NT2/D1 (cell line): ENCODE data around the gene FBXO2.

Experiments used
- SUZ12 ChIP-seq: IDR thresholded peaks from 2 replicates; pipeline ENCODE4 v1.6.1; 2011; ENCODE audit not compliant: insufficient read length, insufficient read depth; ENCODE audit errors: extremely low read depth
- YY1 ChIP-seq: IDR thresholded peaks from 2 replicates; pipeline ENCODE4 v1.6.1; 2011; ENCODE audit not compliant: insufficient read length, insufficient read depth
- ZNF274 ChIP-seq: IDR thresholded peaks from 2 replicates; pipeline ENCODE4 v1.6.1; 2011; ENCODE audit warnings: mild to moderate bottlenecking, low read depth, low read length

GRCh38 chr1:11600836-11601235, 53.4 kb downstream of the FBXO2 start:
- no peak for TF ChIP-seq ZNF274
- TF ChIP-seq YY1 = no peak
- no peak for TF ChIP-seq SUZ12
